22Rv1 (cell line): ENCODE results near the gene WSB1.

Source experiments
- ZFX ChIP-seq: fragments of 450-650 bp; IDR thresholded peaks from 2 replicates; pipeline ENCODE4 v1.6.1; 2017; ENCODE audit warnings: antibody characterized with exemption, borderline replicate concordance
- TF ChIP-seq, protein P1 (sequence below): fragments of 450-650 bp; IDR thresholded peaks from 2 replicates; pipeline ENCODE4 v1.5.1; 2017; ENCODE audit warnings: mild to moderate bottlenecking

DNA sequence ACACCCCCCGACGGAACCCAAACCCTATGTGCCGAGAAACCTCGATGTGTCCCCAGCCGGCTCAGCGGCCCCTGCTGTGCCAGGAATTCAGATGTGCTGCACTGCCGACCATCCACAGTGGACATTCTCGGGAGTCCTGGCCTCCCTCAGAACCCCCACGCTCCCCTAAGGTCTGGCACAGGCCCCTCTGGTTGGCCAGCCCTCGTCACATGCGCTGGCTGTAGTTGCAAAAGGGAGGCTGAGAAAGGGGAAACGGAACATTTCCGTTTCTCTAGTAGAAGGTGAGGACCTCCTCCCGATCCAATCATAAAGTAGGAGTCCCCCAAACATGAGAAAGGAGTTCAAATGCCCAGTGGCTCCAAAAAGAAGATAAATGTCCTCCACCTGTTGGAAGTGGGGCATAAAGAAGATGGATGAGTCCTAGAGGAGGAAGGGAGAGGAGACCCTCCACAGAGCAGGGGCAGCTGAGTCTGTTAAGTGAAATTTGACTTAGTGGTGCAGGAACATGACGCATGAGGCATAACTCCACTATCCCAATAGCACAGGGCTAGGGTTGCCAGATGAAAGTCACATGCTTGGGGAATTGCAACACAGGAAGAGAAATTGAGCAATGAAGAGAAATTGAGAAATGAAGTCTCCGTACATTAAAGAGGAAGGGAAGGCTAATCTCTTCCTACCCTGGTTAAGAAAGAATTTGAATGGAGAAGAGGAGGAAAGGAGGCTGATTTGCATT lies 49.3 kb upstream of the WSB1 start:
- TF ChIP-seq, protein P1, sequence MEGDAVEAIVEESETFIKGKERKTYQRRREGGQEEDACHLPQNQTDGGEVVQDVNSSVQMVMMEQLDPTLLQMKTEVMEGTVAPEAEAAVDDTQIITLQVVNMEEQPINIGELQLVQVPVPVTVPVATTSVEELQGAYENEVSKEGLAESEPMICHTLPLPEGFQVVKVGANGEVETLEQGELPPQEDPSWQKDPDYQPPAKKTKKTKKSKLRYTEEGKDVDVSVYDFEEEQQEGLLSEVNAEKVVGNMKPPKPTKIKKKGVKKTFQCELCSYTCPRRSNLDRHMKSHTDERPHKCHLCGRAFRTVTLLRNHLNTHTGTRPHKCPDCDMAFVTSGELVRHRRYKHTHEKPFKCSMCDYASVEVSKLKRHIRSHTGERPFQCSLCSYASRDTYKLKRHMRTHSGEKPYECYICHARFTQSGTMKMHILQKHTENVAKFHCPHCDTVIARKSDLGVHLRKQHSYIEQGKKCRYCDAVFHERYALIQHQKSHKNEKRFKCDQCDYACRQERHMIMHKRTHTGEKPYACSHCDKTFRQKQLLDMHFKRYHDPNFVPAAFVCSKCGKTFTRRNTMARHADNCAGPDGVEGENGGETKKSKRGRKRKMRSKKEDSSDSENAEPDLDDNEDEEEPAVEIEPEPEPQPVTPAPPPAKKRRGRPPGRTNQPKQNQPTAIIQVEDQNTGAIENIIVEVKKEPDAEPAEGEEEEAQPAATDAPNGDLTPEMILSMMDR, result no peak
- no peak for TF ChIP-seq ZFX
